Stromal cell of bone marrow (primary cell): Measurements from ENCODE around the gene SLFN5.
"Not testable (repeated sequence)": the region's sequence is repeated elsewhere in the genome, so short reads cannot be mapped to it uniquely, and the experiment has no call there.

ENCODE experiments used
- DNase-seq: peaks from one replicate; pipeline ENCODE4 v3.0.0-alpha.2; 2012; ENCODE audit warnings: low read depth

SLFN5 gene

GRCh38 chr17:35242158-35242804, 591 bp upstream of the SLFN5 start:
- DNase-seq: peak; percentile 21

DNA sequence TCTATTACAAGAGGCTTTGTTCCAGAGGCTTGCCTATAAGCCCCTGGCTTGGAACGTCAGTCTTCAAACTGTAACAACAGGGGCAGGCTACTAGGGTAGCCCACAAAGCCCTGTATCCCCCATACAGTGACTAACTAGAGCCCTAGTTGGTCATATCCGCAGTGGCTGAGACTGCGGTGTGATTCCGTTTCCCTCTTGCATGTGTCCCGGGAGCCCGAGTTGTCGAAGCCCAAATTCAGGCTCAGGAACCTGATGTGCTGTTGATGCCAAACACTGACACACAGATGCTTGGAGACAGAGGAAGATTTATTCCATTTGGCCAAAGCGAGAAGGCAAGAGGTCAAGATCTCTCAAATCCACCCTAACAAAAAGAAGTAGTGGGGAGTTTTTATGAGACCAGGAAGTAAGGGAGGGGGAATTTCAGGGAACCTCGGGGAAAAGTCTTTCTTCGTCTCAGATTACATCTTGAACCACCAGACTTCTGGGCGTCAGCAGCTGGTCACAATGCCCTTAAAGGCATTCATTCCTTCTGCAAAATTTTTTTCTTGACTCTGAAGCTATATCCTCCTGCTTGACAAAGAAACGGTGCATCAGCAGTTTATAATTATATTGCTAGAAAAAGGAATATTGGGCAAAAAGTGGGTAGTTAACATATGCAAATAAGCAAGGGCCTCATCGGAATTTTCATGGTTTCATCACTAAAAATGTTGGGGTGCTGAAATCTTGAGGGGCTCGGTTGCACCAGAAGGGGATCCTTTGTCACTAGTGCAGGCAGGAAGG, 879 bp downstream of the SLFN5 start:
- DNase-seq: peak; percentile 68

DNA sequence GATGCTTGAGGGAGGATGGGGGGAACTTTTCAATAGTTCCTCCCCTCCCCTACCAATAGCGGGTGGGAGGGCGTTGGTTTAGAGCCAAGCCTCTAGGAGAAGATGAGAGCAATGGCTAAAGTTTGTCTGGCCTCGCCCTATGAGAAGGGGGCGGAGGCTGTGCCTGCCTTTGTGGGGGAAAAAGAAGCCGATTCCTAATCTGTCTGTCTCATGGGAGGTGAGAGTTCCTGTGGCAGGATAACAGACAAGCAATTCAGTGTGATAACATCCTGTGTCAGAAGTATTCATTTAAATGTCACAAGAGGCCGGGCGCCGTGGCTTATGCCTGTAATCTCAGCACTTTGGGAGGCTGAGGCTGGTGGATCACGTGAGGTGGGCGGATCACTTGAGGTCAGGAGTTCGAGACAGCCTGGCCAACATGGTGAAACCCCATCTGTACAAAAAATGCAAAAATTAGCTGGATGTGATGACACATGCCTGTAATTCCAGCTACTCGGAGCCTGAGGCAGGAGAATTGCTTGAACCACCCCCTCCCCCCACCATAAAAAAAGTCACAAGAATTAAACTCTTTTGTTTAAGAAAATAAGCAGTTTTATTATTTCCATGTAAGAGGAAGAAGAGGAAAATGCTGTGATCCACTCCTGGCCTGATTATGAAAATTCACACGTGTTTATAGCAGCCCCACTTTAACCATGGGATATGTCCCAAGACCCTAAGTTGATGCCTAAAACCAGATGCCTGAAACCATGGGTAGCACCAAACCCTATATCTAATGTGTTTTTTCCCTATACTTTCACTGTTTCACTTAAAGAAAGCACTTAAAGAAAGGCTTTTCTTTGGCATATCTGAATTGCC, 1.7 kb downstream of the SLFN5 start:
- DNase-seq: peak; percentile 82

DNA sequence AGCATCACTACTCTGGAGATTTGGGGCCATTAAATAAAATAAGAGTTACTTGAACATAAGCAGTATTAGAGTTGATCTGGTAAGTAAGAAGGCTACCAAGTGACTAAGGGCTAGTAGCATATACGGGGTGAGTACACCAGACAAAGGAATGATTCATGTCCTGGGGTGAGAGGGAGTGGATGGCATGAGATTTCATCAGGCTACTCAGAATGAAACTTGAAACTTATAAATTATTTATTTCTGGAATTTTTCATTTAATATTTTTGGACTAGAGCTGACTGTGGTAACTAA, 2.3 kb downstream of the SLFN5 start:
- DNase-seq: peak; percentile 92

- DNase-seq: peak; percentile 12
Observed at GRCh38 chr17:35252651-35253050, 9.8 kb downstream of the SLFN5 start.

DNA sequence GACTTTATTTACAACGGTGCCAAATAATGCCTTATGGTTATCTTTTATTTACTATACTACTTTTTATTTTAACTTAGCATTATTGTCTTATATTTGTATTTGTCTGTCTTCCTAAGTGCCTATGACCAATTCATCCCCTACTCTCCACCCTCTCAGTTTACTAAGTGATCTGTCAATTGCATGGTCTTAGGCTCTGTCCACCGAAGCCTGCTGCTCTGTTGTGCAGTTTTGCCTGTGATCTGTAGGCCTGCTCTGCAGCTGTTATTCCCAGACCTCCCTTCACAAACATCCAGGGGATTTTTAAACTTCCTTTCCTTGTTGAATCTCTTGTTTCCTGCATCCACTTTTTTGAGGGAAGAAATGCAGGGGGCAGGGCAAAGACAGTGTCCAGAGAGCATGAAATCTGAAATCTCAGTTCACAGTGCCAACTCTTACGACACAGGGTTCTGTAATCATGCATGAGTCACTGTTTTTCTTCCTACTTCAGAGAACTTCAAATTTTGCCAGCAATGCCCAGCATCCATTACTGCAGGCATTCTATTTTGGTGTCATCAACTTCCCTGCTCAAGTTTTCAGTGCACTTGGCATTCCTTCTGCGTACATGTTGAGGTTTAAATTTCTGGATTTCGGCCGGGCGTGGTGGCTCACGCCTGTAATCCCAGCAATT, 11.4 kb downstream of the SLFN5 start:
- peak; percentile 96 for DNase-seq

DNA sequence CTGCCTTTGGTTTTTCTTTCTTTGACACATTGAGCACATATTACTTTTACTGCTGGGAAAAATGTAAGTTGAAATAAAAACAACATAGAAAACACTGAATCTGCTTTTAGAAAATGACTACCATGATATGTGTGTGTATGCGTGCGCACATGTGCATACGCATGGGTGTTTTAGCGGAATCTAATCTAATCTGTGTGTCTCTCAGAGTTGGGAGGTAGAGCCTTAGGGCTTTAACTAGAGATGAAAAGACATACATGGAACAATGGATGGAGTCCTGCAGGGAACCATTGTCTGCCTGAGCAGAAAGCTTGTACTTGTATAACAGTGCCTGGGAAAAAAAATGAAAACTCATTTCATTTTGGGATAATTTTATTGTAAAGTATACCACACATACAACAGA, 12.4 kb downstream of the SLFN5 start:
- no peak for DNase-seq

DNA sequence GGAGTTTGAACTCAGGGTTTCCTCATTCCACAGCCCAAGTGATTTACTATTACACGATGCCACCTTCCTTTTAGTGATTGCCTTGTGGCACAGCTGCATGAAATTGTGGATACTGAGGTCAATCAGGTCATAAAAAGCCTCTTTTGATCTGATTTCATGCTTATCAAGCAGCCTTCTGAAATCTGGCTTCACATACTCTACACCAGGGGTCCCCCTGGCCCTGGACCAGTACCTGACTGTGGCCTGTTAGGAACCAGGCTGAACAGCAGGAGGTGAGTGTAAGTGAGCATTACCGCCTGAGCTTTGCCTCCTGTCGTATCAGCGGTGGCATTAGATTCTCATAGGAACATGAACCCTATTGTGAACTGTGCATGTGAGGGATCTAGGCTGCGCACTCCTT, 13.8 kb downstream of the SLFN5 start:
- no peak for DNase-seq

DNA sequence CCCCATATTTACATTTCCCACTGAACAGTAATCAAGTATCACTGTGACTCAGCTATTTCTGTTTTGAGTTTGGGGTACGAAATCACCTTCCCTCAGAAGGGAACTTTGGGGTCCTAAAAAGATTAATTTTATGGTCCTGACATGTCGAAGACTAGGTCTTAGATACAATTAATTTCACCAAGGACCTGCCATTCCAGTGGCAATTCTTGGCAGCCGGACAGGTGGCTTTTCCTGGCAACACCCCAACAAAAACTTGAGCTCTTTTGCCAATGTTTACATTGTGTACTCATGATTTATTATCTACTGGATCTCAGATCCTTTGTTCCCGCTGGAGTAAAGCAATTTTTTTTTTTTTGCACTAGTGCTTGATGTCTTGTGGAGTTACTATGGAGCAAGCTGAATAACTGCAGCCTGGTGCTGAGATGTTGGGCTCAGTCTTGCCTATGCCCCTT, 14.4 kb downstream of the SLFN5 start:
- DNase-seq: peak; percentile 14

DNA sequence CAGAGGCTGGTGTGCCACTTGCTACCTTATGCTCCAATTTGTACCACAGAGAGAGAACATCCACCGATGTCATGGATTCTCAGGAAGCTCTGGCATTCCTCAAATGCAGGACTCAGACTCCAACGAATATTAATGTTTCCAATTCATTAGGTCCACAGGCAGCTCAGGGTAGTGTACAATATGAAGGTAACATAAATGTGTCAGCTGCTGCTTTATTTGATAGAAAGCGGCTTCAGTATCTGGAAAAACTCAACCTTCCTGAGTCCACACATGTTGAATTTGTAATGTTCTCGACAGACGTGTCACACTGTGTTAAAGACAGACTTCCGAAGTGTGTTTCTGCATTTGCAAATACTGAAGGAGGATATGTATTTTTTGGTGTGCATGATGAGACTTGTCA, 16.1 kb downstream of the SLFN5 start:
- no peak for DNase-seq

- DNase-seq: no peak
Observed at GRCh38 chr17:35265071-35265470, 22.2 kb downstream of the SLFN5 start.

GRCh38 chr17:35265566-35266141, 22.8 kb downstream of the SLFN5 start:
- no peak for DNase-seq

DNA sequence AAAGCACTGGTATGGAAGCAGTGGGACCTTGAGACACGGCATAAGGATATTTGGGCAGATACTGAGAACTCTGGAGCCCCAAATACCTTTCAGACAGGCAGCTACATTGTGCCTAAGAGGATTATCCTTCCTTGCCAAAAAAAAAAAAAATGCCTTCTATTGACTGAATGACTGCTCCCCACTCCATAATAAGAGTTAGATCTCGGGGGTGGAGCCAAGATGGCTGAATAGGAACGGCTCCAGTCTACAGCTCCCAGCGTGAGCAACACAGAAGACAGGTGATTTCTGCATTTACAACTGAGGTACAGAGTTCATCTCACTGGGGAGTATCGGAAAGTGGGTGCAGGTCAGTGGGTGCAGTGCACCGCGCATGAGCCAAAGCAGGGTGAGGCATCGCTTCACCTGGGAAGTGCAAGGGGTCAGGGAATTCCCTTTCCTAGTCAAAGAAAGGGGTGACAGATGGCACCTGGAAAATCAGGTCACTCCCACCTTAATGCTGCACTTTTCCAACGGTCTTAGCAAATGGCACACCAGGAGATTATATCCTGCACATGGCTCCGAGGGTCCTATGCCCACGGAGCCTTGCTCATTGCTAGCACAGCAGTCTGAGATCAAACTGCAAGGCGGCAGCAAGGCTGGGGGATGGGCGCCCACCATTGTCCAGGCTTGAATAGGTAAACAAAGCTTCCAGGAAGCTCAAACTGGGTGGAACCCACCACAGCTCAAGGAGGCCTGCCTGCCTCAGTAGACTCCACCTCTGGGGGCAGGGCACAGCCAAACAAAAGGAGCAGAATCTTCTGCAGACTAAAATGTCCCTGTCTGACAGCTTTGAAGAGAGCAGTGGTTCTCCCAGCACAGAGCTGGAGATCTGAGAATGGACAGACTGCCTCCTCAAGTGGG, 31.5 kb downstream of the SLFN5 start:
- DNase-seq: not testable (repeated sequence)

DNA sequence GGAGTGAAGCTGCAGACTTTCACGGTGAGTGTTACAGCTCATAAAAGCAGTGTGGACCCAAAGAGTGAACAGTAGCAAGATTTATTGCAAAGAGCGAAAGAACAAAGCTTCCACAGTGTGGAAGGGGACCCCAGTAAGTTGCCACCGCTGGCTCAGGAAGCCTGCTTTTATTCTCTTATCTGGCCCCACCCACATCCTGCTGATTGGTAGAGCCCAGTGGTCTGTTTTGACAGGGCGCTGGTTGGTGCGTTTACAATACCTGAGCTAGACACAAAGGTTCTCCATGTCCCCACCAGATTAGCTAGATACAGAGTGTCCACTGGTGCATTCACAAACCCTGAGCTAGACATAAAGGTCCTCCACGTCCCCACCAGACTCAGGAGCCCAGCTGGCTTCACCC, 35.6 kb downstream of the SLFN5 start:
- not testable (repeated sequence) for DNase-seq

DNA sequence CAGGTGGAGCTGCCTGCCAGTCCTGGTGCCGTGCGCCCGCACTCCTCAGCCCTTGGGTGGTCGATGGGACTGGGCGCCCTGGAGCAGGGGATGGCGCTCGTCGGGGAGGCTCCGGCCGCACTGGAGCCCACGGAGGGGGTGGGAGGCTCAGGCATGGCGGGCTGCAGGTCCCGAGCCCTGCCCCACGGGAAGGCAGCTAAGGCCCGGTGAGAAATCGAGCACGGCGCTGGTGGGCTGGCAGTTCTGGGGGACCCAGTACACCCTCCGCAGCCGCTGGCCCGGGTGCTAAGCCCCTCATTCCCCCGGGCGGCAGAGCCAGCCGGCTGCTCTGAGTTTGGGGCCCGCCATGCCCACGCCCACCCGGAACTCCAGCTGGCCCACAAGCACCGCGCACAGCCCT, 36.0 kb downstream of the SLFN5 start:
- not testable (repeated sequence) for DNase-seq

- no peak for DNase-seq
Observed at GRCh38 chr17:35283767-35284166, 40.9 kb downstream of the SLFN5 start.

- DNase-seq: no peak
Observed at GRCh38 chr17:35284955-35285354, 42.1 kb downstream of the SLFN5 start.

DNA sequence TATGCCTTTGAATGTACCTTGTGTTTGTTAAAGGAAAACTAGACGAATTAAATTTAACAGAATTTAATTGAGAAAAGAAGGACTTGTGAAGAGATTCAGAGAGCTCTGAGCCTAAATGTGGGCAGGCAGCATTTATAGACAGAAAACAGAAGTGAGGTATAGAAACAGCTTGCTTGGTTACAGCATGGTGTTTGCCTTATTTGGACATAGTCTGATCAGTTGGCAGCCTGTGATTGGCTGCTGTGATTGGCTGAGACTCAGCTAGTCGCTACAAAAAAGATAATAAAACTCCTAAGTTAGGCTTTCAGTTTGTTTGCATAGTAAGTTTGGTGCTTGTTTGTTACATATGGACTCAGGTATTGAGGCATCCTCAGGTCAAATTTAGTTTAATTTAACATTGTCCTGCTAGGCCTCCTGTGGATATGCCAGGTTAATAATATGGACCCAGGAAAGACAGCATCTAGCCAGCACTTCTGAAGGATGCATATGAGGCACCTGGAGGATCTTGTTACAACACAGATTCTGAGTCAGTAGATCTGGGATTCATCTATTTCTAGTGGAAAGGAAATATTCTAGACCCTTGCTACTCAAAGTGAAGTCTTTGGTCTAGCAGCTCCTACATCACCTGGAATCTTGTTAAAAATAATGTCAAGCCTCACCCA, 43.4 kb downstream of the SLFN5 start:
- no peak for DNase-seq

GRCh38 chr17:35287286-35287811, 44.5 kb downstream of the SLFN5 start:
- no peak for DNase-seq

- DNase-seq: no peak
Observed at GRCh38 chr17:35289222-35289621, 46.4 kb downstream of the SLFN5 start.
